DND-41 (cell line): ENCODE measurements around the gene CNKSR2.

ENCODE experiments used
- CTCF ChIP-seq: IDR thresholded peaks from 2 replicates; pipeline ENCODE4 v1.5.1; 2012; ENCODE audit warnings: borderline replicate concordance, low read length, moderate library complexity, mild to moderate bottlenecking; ENCODE audit not compliant: poor library complexity, severe bottlenecking; ENCODE audit errors: extremely low read depth
- EZH2 ChIP-seq: IDR thresholded peaks from 3 replicates; pipeline ENCODE4 v1.6.1; 2012; ENCODE audit warnings: borderline replicate concordance, low read depth, mild to moderate bottlenecking, moderate library complexity, low read length, inconsistent platforms; ENCODE audit not compliant: severe bottlenecking

DNA sequence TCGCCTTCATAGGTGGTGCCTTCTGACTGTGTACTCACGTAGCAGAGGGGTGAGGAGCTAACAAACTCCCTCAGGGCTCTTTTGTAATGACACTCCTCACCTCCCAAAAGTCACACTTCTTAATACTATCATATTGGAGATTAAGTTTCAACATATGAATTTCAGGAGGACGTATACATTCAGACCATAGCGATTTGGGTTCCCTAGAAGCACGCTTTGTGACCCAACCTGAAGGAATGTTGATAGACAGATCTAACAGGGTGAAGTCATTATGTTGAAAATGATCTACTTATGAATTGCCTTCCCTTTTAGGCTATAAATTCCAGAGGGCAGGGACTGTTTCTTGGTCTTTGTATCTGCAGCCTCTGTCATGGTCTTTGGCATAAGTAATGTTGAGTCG lies 287.1 kb downstream of the CNKSR2 start:
- no peak for TF ChIP-seq CTCF
- TF ChIP-seq EZH2, result no peak
